HEK293T (cell line): ENCODE results near the gene NOCT.
"Not testable (repeated sequence)": the region's sequence is repeated elsewhere in the genome, so short reads cannot be mapped to it uniquely, and the experiment has no call there.

Source experiments
- CTCF ChIA-PET: fragments of 350-600 bp; formaldehyde crosslinking; extraction: SDS; loops from one replicate; lab custom pipeline; 2021; ENCODE audit warnings: antibody characterized with exemption, inconsistent platforms; lab: Yijun Ruan, JAX
- POLR2A ChIA-PET: fragments of 350-600 bp; formaldehyde crosslinking; extraction: SDS; loops from one replicate; lab custom pipeline; 2020; ENCODE audit warnings: antibody characterized with exemption, inconsistent platforms; lab: Yijun Ruan, JAX
- DNase-seq: peaks from one replicate; pipeline ENCODE4 v3.0.0; 2012; ENCODE audit warnings: mixed read lengths; ENCODE audit errors: extremely low spot score
- ARNT ChIP-seq: fragments of 450-650 bp; IDR thresholded peaks from 2 replicates; pipeline ENCODE4 v1.6.1; 2017; ENCODE audit warnings: mild to moderate bottlenecking
- BHLHE40 ChIP-seq: fragments of 450-650 bp; IDR thresholded peaks from 2 replicates; pipeline ENCODE4 v1.6.1; 2016; ENCODE audit warnings: mild to moderate bottlenecking, moderate library complexity, borderline replicate concordance
- CTBP1 ChIP-seq: fragments of 450-650 bp; IDR thresholded peaks from 2 replicates; pipeline ENCODE4 v1.6.1; 2016; ENCODE audit warnings: borderline replicate concordance
- ELF4 ChIP-seq: fragments of 450-650 bp; IDR thresholded peaks from 2 replicates; pipeline ENCODE4 v1.6.1; 2017; ENCODE audit warnings: antibody characterized with exemption
- FOXA1 ChIP-seq: fragments of 450-650 bp; IDR thresholded peaks from 2 replicates; pipeline ENCODE4 v1.6.1; 2016; ENCODE audit warnings: mild to moderate bottlenecking
- FOXK2 ChIP-seq: fragments of 450-650 bp; IDR thresholded peaks from 2 replicates; pipeline ENCODE4 v1.6.1; 2016; ENCODE audit warnings: mild to moderate bottlenecking
- FOXM1 ChIP-seq: fragments of 450-650 bp; IDR thresholded peaks from 2 replicates; pipeline ENCODE4 v1.6.1; 2017; ENCODE audit warnings: mild to moderate bottlenecking, borderline replicate concordance
- HDGF ChIP-seq: fragments of 450-650 bp; IDR thresholded peaks from 2 replicates; pipeline ENCODE4 v1.6.1; 2017; ENCODE audit warnings: antibody characterized with exemption, borderline replicate concordance
- L3MBTL2 ChIP-seq: fragments of 450-650 bp; conservative IDR thresholded peaks from 2 replicates; pipeline ENCODE4 v1.6.1; 2016; ENCODE audit warnings: mild to moderate bottlenecking
- LEF1 ChIP-seq: fragments of 450-650 bp; IDR thresholded peaks from 2 replicates; pipeline ENCODE4 v1.6.1; 2017; ENCODE audit warnings: mild to moderate bottlenecking, borderline replicate concordance
- NFRKB ChIP-seq: fragments of 450-650 bp; IDR thresholded peaks from 2 replicates; pipeline ENCODE4 v1.6.1; 2016; ENCODE audit warnings: mild to moderate bottlenecking, moderate library complexity
- PKNOX1 ChIP-seq: fragments of 450-650 bp; IDR thresholded peaks from 2 replicates; pipeline ENCODE4 v1.6.1; 2016
- SP1 ChIP-seq: fragments of 450-650 bp; IDR thresholded peaks from 2 replicates; pipeline ENCODE4 v1.6.1; 2017
- SUZ12 ChIP-seq: fragments of 450-650 bp; IDR thresholded peaks from 2 replicates; pipeline ENCODE4 v1.6.1; 2016; ENCODE audit warnings: mild to moderate bottlenecking
- TARDBP ChIP-seq: fragments of 450-650 bp; IDR thresholded peaks from 2 replicates; pipeline ENCODE4 v1.6.1; 2016
- ZNF384 ChIP-seq: fragments of 450-650 bp; IDR thresholded peaks from 2 replicates; pipeline ENCODE4 v1.6.1; 2016

NOCT gene

GRCh38 chr4:139005774-139006173, 9.8 kb upstream of the NOCT start:
- POLR2A ChIA-PET, result interaction anchor here (3.4 kb wide), 1 partner anchor 9 kb away, joined by 15 read pairs; the partner anchor contains the start of gene NOCT
- no peak for DNase-seq
- TF ChIP-seq FOXM1 (no peak), ELF4 (no peak), SP1 (no peak), ZNF384 (no peak), FOXA1 (no peak), NFRKB (no peak), ARNT (no peak), SUZ12 (no peak), HDGF (no peak), L3MBTL2 (no peak), BHLHE40 (no peak), TARDBP (no peak), LEF1 (no peak), FOXK2 (no peak), CTBP1 (no peak), PKNOX1 (no peak)
- CTCF ChIA-PET, result no interaction called here

- CTCF ChIA-PET, result no interaction called here
- TF ChIP-seq FOXA1, result no peak
- no peak for TF ChIP-seq FOXM1
- POLR2A ChIA-PET, result no interaction called here
- DNase-seq, result no peak
These were observed 7.9 kb upstream of the NOCT start for GRCh38 chr4:139007640-139008039.

- DNase-seq, CTCF ChIA-PET: not testable (repeated sequence)
- POLR2A ChIA-PET, result interaction anchor here (0.5 kb wide), 1 partner anchor 273 kb away, joined by 3 read pairs; no protein-coding TSS in a partner anchor
These were observed 7.3 kb upstream of the NOCT start for GRCh38 chr4:139008278-139008677.

GRCh38 chr4:139009702-139010101, 5.9 kb upstream of the NOCT start:
- no peak for DNase-seq
- ChIA-PET POLR2A (no interaction called here), CTCF (interaction anchor here (0.6 kb wide), 3 partner anchors 14 to 656 kb away, joined by 3 to 5 read pairs (median 4); partner anchors contain the start of gene MGST2)
- TF ChIP-seq ZNF384 (no peak), FOXM1 (no peak)

GRCh38 chr4:139011225-139011950, 4.2 kb upstream of the NOCT start:
- POLR2A ChIA-PET, result no interaction called here
- DNase-seq, result no peak
- CTCF ChIA-PET, result no interaction called here
- no peak for TF ChIP-seq ELF4
- no peak for TF ChIP-seq ARNT
- TF ChIP-seq NFRKB, result no peak
- no peak for TF ChIP-seq L3MBTL2
- TF ChIP-seq FOXA1, result no peak

GRCh38 chr4:139014371-139015268, 961 bp upstream of the NOCT start:
- DNase-seq, result no peak
- TF ChIP-seq PKNOX1 (no peak), FOXM1 (no peak), TARDBP (no peak), SP1 (no peak), ARNT (no peak), L3MBTL2 (no peak)
- CTCF ChIA-PET, result interaction anchor here (0.7 to 1.5 kb wide), 3 partner anchors 15 to 183 kb away, joined by 3 to 9 read pairs (median 3); no protein-coding TSS in a partner anchor
- POLR2A ChIA-PET, result interaction anchor here (0.6 to 2.0 kb wide), 21 partner anchors 9 to 578 kb away, joined by 3 to 15 read pairs (median 4); partner anchors contain the start of genes ELF2, NAA15 and RAB33B

- TF ChIP-seq NFRKB (no peak), ZNF384 (no peak), ARNT (no peak), FOXA1 (no peak), PKNOX1 (no peak), SP1 (no peak)
- CTCF ChIA-PET, result interaction anchor here (0.9 kb wide), 1 partner anchor 16 kb away, joined by 3 read pairs; no protein-coding TSS in a partner anchor
- POLR2A ChIA-PET, result interaction anchor here (1.2 to 1.7 kb wide), 5 partner anchors 11 to 541 kb away, joined by 3 to 8 read pairs (median 5); partner anchors contain the start of gene NAA15
- no peak for DNase-seq
These were observed 429 bp downstream of the NOCT start for GRCh38 chr4:139015948-139016471.
